MCF 10A (cell line): Measurements from ENCODE around the gene EPB41L3. TPM values are rescaled to one million over a fixed set of nuclear protein-coding genes. Genes with fewer than 3 reads are reported as not detected.

Experiments
- BruUV-seq: library from RNA; stranded (reverse); fragments of 400-500 nt; replicated peaks from 2 replicates; lab custom pipeline; 2021; lab: Mats Ljungman, UMichigan
- CTCF ChIA-PET: fragments of 300-600 bp; sonication (Branson Sonifier 250); formaldehyde crosslinking; extraction: SDS; loops from one replicate; lab custom pipeline; 2021; ENCODE audit warnings: antibody characterized with exemption, inconsistent platforms; lab: Yijun Ruan, JAX
- POLR2A ChIA-PET: fragments of 300-600, 350-650 bp; sonication (Branson Sonifier 250); formaldehyde crosslinking; extraction: SDS; loops from one replicate; lab custom pipeline; 2020; ENCODE audit warnings: antibody characterized with exemption, inconsistent platforms; lab: Yijun Ruan, JAX
- DNase-seq: peaks from one replicate; pipeline ENCODE4 v3.0.0-alpha.2; 2018; ENCODE audit not compliant: unreplicated experiment
- H3K27ac Mint-ChIP-seq: one replicate; pipeline ENCODE4 v1.8.0; 2022; ENCODE audit warnings: mild to moderate bottlenecking, low read depth, mixed read lengths; ENCODE audit not compliant: unreplicated experiment
- H3K27me3 Mint-ChIP-seq: one replicate; pipeline ENCODE4 v1.8.0; 2022; ENCODE audit warnings: mixed read lengths; ENCODE audit not compliant: insufficient read depth, unreplicated experiment
- H3K36me3 Mint-ChIP-seq: one replicate; pipeline ENCODE4 v1.8.0; 2022; ENCODE audit warnings: mild to moderate bottlenecking, moderate library complexity, mixed read lengths; ENCODE audit not compliant: insufficient read depth, unreplicated experiment
- H3K4me1 Mint-ChIP-seq: one replicate; pipeline ENCODE4 v1.8.0; 2022; ENCODE audit warnings: mixed read lengths; ENCODE audit not compliant: insufficient read depth, unreplicated experiment
- H3K4me3 Mint-ChIP-seq: one replicate; pipeline ENCODE4 v1.8.0; 2022; ENCODE audit warnings: mild to moderate bottlenecking, moderate library complexity, mixed read lengths; ENCODE audit not compliant: unreplicated experiment
- H3K9me3 Mint-ChIP-seq: one replicate; pipeline ENCODE4 v1.8.0; 2022; ENCODE audit warnings: mixed read lengths; ENCODE audit not compliant: unreplicated experiment
- intact Hi-C: fragments of 100-400 bp; cut with micrococcal nuclease; formaldehyde crosslinking; loops from 2 replicates; pipeline ENCODE4 v1.14.1; 2022
- total RNA-seq: library from RNA; stranded (reverse); gene quantifications from 2 replicates; pipeline ENCODE4 v1.2.3, GENCODE V29; 2022
- TF ChIP-seq, protein P1 (sequence below): fragments of 200-600 bp; IDR thresholded peaks from one replicate; pipeline ENCODE4 v1.8.0; 2022; ENCODE audit warnings: antibody characterized with exemption, mild to moderate bottlenecking; ENCODE audit not compliant: unreplicated experiment

The EPB41L3 gene
- total RNA-seq, 1 experiment from 2014 or later: not detected

DNA sequence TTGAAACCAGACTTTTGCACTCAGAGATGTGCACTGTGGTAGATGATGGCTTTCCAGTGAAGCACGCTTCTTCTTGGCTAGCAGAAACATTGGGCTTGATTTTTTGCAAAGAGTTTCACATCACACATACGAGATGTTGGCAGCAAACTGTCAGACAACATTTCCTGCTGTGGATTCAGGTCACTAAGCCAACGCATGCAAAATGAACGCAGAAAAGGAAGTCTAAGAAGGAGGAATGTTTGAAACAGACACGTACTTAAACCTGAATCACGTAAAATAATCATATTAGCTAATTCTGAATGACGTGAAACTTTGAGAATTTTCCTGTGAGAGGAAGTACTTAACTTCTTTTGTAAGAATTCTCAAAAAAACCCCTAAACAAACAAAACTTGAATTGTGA lies 88.1 kb downstream of the EPB41L3 start:
- POLR2A ChIA-PET: interaction anchor here (0.6 kb wide), 1 partner anchor 44 kb away, joined by 3 read pairs; no protein-coding TSS in a partner anchor
- BruUV-seq: no TSS peak
- intact Hi-C loops: loop anchor here (1.0 to 10.0 kb wide), 3 partner anchors 91 to 1439 kb away; no protein-coding TSS in a partner anchor
- no peak for DNase-seq
- Mint-ChIP-seq H3K27ac (no peak overlapping the region), H3K27me3 (no peaks in the 10 kb centered on the region), H3K9me3 (no peaks in the 10 kb centered on the region), H3K4me1 (no peaks in the 10 kb centered on the region), H3K4me3 (no peak overlapping the region), H3K36me3 (no peaks in the 10 kb centered on the region)
- CTCF ChIA-PET: interaction anchor here (0.8 to 1.7 kb wide), 2 partner anchors 12 to 39 kb away, joined by 4 to 5 read pairs; no protein-coding TSS in a partner anchor
- TF ChIP-seq, protein P1, sequence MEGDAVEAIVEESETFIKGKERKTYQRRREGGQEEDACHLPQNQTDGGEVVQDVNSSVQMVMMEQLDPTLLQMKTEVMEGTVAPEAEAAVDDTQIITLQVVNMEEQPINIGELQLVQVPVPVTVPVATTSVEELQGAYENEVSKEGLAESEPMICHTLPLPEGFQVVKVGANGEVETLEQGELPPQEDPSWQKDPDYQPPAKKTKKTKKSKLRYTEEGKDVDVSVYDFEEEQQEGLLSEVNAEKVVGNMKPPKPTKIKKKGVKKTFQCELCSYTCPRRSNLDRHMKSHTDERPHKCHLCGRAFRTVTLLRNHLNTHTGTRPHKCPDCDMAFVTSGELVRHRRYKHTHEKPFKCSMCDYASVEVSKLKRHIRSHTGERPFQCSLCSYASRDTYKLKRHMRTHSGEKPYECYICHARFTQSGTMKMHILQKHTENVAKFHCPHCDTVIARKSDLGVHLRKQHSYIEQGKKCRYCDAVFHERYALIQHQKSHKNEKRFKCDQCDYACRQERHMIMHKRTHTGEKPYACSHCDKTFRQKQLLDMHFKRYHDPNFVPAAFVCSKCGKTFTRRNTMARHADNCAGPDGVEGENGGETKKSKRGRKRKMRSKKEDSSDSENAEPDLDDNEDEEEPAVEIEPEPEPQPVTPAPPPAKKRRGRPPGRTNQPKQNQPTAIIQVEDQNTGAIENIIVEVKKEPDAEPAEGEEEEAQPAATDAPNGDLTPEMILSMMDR: no peak

DNA sequence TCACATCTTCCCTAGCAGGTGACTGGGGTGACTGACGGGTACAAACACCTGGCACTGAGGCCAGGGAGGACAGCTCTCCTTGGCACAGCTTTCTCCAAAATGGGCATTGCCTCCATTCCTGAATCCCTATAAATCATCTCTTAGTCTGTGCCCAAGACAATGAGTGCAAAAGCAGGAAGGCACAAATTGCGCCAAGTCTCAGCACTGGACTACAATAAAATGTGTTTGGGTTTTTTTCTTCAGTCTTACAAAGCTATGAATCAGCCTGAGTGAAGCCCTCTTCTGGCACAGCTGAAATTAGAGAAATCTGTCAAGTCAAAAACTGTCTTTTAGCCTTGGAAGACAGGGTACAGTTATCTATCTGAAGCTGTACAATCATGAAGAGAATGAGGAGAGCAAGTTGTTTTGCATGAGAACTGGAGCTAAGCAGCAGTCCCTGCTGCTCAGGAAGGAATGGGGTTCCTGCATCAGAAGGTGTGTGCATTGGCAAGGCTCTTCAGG lies 90.8 kb downstream of the EPB41L3 start:
- no peak for DNase-seq
- Mint-ChIP-seq H3K9me3 (no peaks in the 10 kb centered on the region), H3K4me1 (no peaks in the 10 kb centered on the region), H3K4me3 (no peak overlapping the region), H3K27ac (no peak overlapping the region), H3K27me3 (no peaks in the 10 kb centered on the region), H3K36me3 (no peaks in the 10 kb centered on the region)
- no TSS peak for BruUV-seq
- intact Hi-C loops: loop anchor here (10.0 kb wide), 1 partner anchor 1442 kb away; no protein-coding TSS in a partner anchor
- ChIA-PET CTCF (interaction anchor here (0.6 kb wide), 1 partner anchor 362 kb away, joined by 3 read pairs; no protein-coding TSS in a partner anchor), POLR2A (interaction anchor here (0.6 kb wide), 1 partner anchor 59 kb away, joined by 3 read pairs; no protein-coding TSS in a partner anchor)
- TF ChIP-seq, protein P1: no peak

DNA sequence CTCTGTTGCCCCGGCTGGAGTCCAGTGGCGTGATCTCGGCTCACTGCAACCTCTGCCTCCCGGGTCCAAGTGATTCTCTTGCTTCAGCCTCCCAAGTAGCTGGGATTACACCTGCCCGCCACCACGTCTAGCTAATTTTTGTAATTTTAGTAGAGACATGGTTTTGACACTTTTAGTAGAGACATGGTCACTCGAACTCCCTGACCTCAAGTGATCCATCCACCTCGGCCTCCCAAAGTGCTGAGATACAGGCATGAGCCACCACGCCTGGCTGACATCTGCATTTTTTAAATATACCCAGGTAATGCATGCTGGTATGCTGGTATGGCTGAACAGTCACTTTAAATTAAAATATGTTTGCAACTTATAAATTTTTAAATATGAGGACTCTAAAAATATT lies 91.9 kb downstream of the EPB41L3 start:
- DNase-seq: no peak

DNA sequence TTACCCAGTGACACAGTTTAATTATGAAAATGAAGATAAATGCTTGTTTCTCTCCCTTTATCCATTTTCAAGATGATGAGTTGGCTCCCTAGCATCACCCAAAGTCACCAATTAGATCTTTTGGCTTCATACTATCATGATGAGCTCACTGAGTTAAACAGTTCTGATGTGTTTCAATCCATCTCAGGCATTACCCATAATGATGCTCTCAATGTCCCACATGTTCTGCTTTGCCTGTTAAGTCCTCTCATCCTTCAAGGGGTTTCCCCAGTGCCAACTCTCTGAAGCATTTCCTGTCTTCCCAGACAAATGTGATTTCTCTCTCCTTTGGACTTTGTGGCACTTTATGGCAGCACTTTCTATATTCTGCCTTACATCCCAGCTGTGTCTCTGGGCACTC lies 92.6 kb downstream of the EPB41L3 start:
- DNase-seq: no peak
- CTCF ChIA-PET: no interaction called here
- Mint-ChIP-seq H3K27ac (no peak overlapping the region), H3K4me1 (no peaks in the 10 kb centered on the region), H3K4me3 (no peak overlapping the region), H3K36me3 (no peaks in the 10 kb centered on the region), H3K9me3 (no peaks in the 10 kb centered on the region), H3K27me3 (no peaks in the 10 kb centered on the region)
- BruUV-seq: no TSS peak
- intact Hi-C loops: loop anchor here (10.0 kb wide), 1 partner anchor 1444 kb away; no protein-coding TSS in a partner anchor
- POLR2A ChIA-PET: no interaction called here
- TF ChIP-seq, protein P1: no peak

More for the DNA sequence above, 91.9 kb downstream of the EPB41L3 start:
- TF ChIP-seq, protein P1: no peak
- H3K36me3 Mint-ChIP-seq: no peaks in the 10 kb centered on the region
- CTCF ChIA-PET: no interaction called here
- no peaks in the 10 kb centered on the region for H3K27me3 Mint-ChIP-seq
- no TSS peak for BruUV-seq
- POLR2A ChIA-PET: no interaction called here
- no peaks in the 10 kb centered on the region for H3K9me3 Mint-ChIP-seq
- H3K27ac Mint-ChIP-seq: no peak overlapping the region
- H3K4me3 Mint-ChIP-seq: no peak overlapping the region
- intact Hi-C loops: loop anchor here (10.0 kb wide), 1 partner anchor 1443 kb away; no protein-coding TSS in a partner anchor
- no peaks in the 10 kb centered on the region for H3K4me1 Mint-ChIP-seq
